Neutrophil (primary cell): ENCODE measurements around the gene C5orf22.
"Not testable (repeated sequence)": the region's sequence is repeated elsewhere in the genome, so short reads cannot be mapped to it uniquely, and the experiment has no call there.

ENCODE experiments used
- H3K27ac ChIP-seq: fragments of 200-600 bp; sonication (generic); 2 replicates; pipeline ENCODE4 v1.5.1; 2016; ENCODE audit warnings: mild to moderate bottlenecking, moderate library complexity
- H3K27me3 ChIP-seq: fragments of 200-600 bp; sonication (generic); 2 replicates; pipeline ENCODE4 v1.6.0; 2016; ENCODE audit warnings: mild to moderate bottlenecking
- H3K36me3 ChIP-seq: fragments of 200-600 bp; sonication (generic); 2 replicates; pipeline ENCODE4 v1.5.1; 2017
- H3K4me1 ChIP-seq, 2 experiments: fragments of 200-600 bp in 1 of 2; sonication (generic) in 1 of 2; 1 replicate in 1 of 2; 2 replicates in 1 of 2; pipeline versions ENCODE4 v1.5.1 to v1.6.1; 2013 to 2016; ENCODE audit warnings: low read depth in 1 of 2, low read length in 1 of 2, mild to moderate bottlenecking in 1 of 2, moderate library complexity in 1 of 2; ENCODE audit not compliant: control insufficient read depth in 1 of 2, insufficient read depth in 1 of 2
- H3K4me3 ChIP-seq, 2 experiments: fragments of 200-600 bp in 1 of 2; sonication (generic) in 1 of 2; 1 replicate in 1 of 2; 2 replicates in 1 of 2; pipeline ENCODE4 v1.5.1; 2013 to 2016; ENCODE audit warnings: low read depth in 1 of 2, low read length in 1 of 2, mild to moderate bottlenecking in 1 of 2, moderate library complexity in 1 of 2
- H3K9me3 ChIP-seq: fragments of 200-600 bp; sonication (generic); 2 replicates; pipeline ENCODE4 v1.5.1; 2016
- TF ChIP-seq, protein P1 (sequence below): fragments of 200-600 bp; sonication (generic); IDR thresholded peaks from 2 replicates; pipeline ENCODE4 v1.5.1; 2016; ENCODE audit warnings: antibody characterized with exemption

Gene C5orf22

GRCh38 chr5:31587546-31587945, 55.4 kb downstream of the C5orf22 start:
- TF ChIP-seq, protein P1, sequence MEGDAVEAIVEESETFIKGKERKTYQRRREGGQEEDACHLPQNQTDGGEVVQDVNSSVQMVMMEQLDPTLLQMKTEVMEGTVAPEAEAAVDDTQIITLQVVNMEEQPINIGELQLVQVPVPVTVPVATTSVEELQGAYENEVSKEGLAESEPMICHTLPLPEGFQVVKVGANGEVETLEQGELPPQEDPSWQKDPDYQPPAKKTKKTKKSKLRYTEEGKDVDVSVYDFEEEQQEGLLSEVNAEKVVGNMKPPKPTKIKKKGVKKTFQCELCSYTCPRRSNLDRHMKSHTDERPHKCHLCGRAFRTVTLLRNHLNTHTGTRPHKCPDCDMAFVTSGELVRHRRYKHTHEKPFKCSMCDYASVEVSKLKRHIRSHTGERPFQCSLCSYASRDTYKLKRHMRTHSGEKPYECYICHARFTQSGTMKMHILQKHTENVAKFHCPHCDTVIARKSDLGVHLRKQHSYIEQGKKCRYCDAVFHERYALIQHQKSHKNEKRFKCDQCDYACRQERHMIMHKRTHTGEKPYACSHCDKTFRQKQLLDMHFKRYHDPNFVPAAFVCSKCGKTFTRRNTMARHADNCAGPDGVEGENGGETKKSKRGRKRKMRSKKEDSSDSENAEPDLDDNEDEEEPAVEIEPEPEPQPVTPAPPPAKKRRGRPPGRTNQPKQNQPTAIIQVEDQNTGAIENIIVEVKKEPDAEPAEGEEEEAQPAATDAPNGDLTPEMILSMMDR: no peak
- Histone ChIP-seq H3K4me3 (no peak overlapping the region), H3K27ac (no peak overlapping the region), H3K9me3 (no peaks in the 10 kb centered on the region), H3K36me3 (no peaks in the 10 kb centered on the region), H3K4me1 (no peaks in the 10 kb centered on the region), H3K27me3 (no peaks in the 10 kb centered on the region)

- no peaks in the 10 kb centered on the region for H3K36me3 ChIP-seq
- no peak overlapping the region for H3K4me3 ChIP-seq
- no peaks in the 10 kb centered on the region for H3K4me1 ChIP-seq
- TF ChIP-seq, protein P1: no peak
- H3K27ac ChIP-seq: no peak overlapping the region
- H3K9me3 ChIP-seq: no peaks in the 10 kb centered on the region
- H3K27me3 ChIP-seq: no peaks in the 10 kb centered on the region
These were observed 61.6 kb downstream of the C5orf22 start for GRCh38 chr5:31593665-31594064.

- Histone ChIP-seq H3K27ac (no peak overlapping the region), H3K36me3 (no peaks in the 10 kb centered on the region), H3K9me3 (no peaks in the 10 kb centered on the region), H3K27me3 (no peaks in the 10 kb centered on the region), H3K4me1 (no peaks in the 10 kb centered on the region), H3K4me3 (no peak overlapping the region)
- TF ChIP-seq, protein P1: no peak
These were observed 64.3 kb downstream of the C5orf22 start for GRCh38 chr5:31596354-31596753.

GRCh38 chr5:31598640-31599611, 66.8 kb downstream of the C5orf22 start:
- H3K27ac ChIP-seq: no peak overlapping the region
- no peaks in the 10 kb centered on the region for H3K27me3 ChIP-seq
- TF ChIP-seq, protein P1: no peak
- no peak overlapping the region for H3K4me3 ChIP-seq
- no peaks in the 10 kb centered on the region for H3K36me3 ChIP-seq
- no peaks in the 10 kb centered on the region for H3K9me3 ChIP-seq
- H3K4me1 ChIP-seq: no peaks in the 10 kb centered on the region

GRCh38 chr5:31602305-31602704, 70.2 kb downstream of the C5orf22 start:
- H3K27ac ChIP-seq, H3K4me1 ChIP-seq, H3K27me3 ChIP-seq, H3K9me3 ChIP-seq, H3K36me3 ChIP-seq, H3K4me3 ChIP-seq: not testable (repeated sequence)

GRCh38 chr5:31604240-31604639, 72.1 kb downstream of the C5orf22 start:
- H3K27ac ChIP-seq: no peak overlapping the region
- no peaks in the 10 kb centered on the region for H3K27me3 ChIP-seq
- H3K4me1 ChIP-seq: no peaks in the 10 kb centered on the region
- TF ChIP-seq, protein P1: no peak
- H3K9me3 ChIP-seq: no peaks in the 10 kb centered on the region
- no peak overlapping the region for H3K4me3 ChIP-seq
- no peaks in the 10 kb centered on the region for H3K36me3 ChIP-seq
